Measurements from ENCODE around the gene LRRC4B.

DNA sequence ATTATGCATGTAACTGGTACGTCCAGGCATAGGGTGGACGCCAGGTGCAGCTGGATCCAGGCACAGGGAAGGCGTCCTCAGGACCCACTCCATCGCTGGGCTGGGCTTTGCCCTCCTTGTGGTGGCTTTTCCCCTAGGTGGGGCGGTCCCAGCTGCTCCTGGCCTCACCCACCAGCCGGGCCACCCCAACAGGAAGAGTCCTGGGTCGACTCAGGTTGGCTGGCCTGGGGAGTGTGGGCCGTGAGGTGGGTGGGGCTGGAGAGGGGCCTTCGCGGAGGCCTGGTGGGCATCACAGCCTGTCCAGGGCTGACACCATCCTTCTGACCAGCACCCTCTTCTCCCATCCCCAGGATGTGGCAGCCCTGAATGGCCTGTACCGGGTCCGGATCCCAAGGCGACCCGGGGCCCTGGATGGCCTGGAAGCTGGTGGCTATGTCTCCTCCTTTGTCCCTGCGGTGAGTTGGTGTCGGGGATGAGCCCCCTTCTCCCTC, 88.4 kb downstream of the LRRC4B start:
- TF ChIP-seq POLR2A (IDR thresholded peaks at IDR 0.05) (no peak), CTCF (IDR thresholded peaks at IDR 0.05) (no peak)

All from thyroid gland (tissue), 4 donors.